ENCODE measurements around the gene GCNT2.

GCNT2 gene

DNA sequence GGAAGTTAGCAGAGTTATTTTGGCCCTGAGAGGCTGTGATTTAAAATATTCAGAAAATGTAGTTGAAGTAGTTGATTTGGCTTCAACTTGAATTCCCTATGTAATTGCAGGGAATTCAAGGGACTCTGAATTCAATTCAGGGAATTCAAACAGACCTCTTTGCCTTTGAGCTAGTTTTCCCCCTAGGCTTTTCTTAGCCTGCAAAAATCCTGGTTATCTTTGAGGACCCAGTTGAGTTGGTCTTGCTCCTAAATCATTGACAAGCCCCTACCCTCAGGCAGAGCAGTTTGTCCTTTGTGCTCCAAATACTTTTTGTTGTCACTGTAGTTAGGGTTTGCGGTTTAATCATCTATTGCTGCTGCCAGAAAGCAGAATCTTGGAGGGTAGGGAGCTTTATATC, 20.4 kb downstream of the GCNT2 start:
- TF ChIP-seq, protein P1, sequence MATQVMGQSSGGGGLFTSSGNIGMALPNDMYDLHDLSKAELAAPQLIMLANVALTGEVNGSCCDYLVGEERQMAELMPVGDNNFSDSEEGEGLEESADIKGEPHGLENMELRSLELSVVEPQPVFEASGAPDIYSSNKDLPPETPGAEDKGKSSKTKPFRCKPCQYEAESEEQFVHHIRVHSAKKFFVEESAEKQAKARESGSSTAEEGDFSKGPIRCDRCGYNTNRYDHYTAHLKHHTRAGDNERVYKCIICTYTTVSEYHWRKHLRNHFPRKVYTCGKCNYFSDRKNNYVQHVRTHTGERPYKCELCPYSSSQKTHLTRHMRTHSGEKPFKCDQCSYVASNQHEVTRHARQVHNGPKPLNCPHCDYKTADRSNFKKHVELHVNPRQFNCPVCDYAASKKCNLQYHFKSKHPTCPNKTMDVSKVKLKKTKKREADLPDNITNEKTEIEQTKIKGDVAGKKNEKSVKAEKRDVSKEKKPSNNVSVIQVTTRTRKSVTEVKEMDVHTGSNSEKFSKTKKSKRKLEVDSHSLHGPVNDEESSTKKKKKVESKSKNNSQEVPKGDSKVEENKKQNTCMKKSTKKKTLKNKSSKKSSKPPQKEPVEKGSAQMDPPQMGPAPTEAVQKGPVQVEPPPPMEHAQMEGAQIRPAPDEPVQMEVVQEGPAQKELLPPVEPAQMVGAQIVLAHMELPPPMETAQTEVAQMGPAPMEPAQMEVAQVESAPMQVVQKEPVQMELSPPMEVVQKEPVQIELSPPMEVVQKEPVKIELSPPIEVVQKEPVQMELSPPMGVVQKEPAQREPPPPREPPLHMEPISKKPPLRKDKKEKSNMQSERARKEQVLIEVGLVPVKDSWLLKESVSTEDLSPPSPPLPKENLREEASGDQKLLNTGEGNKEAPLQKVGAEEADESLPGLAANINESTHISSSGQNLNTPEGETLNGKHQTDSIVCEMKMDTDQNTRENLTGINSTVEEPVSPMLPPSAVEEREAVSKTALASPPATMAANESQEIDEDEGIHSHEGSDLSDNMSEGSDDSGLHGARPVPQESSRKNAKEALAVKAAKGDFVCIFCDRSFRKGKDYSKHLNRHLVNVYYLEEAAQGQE (IDR thresholded peaks at IDR 0.05; ENCODE audit: insufficient read depth in 1 of 2, low read depth in 2 of 2, low read length in 2 of 2) = no peak
- TF ChIP-seq TAF1 (IDR thresholded peaks at IDR 0.05; ENCODE audit: borderline replicate concordance, insufficient read depth, low read length) (no peak), FOXP2 (optimal IDR thresholded peaks at IDR 0.05; ENCODE audit: borderline replicate concordance, extremely low read depth, extremely low read length, insufficient read depth) (no peak), SIN3A (IDR thresholded peaks at IDR 0.05; ENCODE audit: borderline replicate concordance, insufficient read depth, low read length) (no peak), POLR2AphosphoS5 (IDR thresholded peaks at IDR 0.05; ENCODE audit: low read depth, low read length) (no peak)

DNA sequence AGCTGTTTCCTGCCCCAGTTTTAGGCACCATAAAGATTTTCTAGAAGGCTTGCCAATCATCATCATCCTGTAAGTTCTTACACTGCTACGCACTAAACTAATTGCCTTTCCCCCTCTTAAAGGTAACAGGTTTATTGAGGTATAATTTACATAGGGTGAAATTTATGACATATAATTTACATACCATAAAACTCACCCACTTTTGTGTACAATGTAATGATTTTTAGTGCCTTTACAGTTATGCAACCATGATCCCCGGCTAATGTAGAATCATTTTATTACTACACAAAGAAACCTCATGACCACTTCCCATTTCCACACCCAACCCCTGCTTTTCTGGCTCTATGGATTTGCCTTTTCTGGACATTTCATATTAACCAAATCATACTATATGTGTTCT, 21.1 kb downstream of the GCNT2 start:
- TF ChIP-seq, protein P1 (IDR thresholded peaks at IDR 0.05; ENCODE audit: insufficient read depth in 1 of 2, low read depth in 2 of 2, low read length in 2 of 2) = no peak
- no peak for TF ChIP-seq TAF1 (IDR thresholded peaks at IDR 0.05; ENCODE audit: borderline replicate concordance, insufficient read depth, low read length)
- TF ChIP-seq SIN3A (IDR thresholded peaks at IDR 0.05; ENCODE audit: borderline replicate concordance, insufficient read depth, low read length) = no peak
- TF ChIP-seq FOXP2 (optimal IDR thresholded peaks at IDR 0.05; ENCODE audit: borderline replicate concordance, extremely low read depth, extremely low read length, insufficient read depth) = no peak
- no peak for TF ChIP-seq POLR2AphosphoS5 (IDR thresholded peaks at IDR 0.05; ENCODE audit: low read depth, low read length)

DNA sequence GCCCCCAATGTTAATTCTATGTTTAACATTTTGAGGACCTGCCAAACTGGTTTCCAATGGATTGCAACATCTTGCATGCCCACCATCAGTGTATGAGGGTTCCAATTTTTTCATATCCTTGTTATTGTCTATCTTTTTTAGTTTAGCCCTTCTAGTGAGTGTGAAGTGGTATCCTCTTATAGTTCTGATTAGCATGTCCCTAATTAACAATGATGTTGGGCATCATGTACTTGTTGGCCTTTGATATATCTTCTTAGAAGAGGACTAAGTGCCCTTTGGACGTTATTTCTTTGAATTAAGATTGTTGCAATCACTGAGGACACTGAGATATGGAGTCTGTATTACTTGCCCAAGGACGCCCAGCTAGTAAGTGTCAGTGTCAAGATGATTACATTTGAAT, 22.3 kb downstream of the GCNT2 start:
- no peak for TF ChIP-seq FOXP2 (optimal IDR thresholded peaks at IDR 0.05; ENCODE audit: borderline replicate concordance, extremely low read depth, extremely low read length, insufficient read depth)
- TF ChIP-seq, protein P1 (IDR thresholded peaks at IDR 0.05; ENCODE audit: insufficient read depth in 1 of 2, low read depth in 2 of 2, low read length in 2 of 2) = no peak
- TF ChIP-seq TAF1 (IDR thresholded peaks at IDR 0.05; ENCODE audit: borderline replicate concordance, insufficient read depth, low read length) = no peak
- TF ChIP-seq SIN3A (IDR thresholded peaks at IDR 0.05; ENCODE audit: borderline replicate concordance, insufficient read depth, low read length) = no peak
- TF ChIP-seq POLR2AphosphoS5 (IDR thresholded peaks at IDR 0.05; ENCODE audit: low read depth, low read length) = no peak

DNA sequence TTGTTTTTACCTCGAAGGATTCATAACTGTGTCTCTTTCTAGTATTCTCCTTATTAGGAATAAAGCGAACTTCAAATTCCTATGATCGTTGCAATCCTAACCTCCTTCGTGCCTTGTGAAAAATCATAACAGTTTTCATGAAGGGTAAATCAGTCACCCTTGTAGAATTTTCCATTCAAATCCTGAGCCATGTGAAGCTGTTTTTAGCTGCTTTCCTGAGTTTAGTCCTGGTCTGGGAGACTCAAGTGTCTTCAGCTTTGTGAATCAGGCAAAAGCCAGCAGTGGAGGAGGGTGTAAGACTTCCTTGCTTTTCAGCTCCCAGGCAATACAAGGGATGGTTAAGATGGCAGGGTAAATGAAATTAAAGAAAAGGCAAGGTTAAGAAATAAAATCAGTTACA, 24.3 kb downstream of the GCNT2 start:
- no peak for TF ChIP-seq FOXP2 (optimal IDR thresholded peaks at IDR 0.05; ENCODE audit: borderline replicate concordance, extremely low read depth, extremely low read length, insufficient read depth)
- TF ChIP-seq SIN3A (IDR thresholded peaks at IDR 0.05; ENCODE audit: borderline replicate concordance, insufficient read depth, low read length) = no peak
- TF ChIP-seq TAF1 (IDR thresholded peaks at IDR 0.05; ENCODE audit: borderline replicate concordance, insufficient read depth, low read length) = no peak
- TF ChIP-seq, protein P1 (IDR thresholded peaks at IDR 0.05; ENCODE audit: insufficient read depth in 1 of 2, low read depth in 2 of 2, low read length in 2 of 2) = no peak
- TF ChIP-seq POLR2AphosphoS5 (IDR thresholded peaks at IDR 0.05; ENCODE audit: low read depth, low read length) = no peak

DNA sequence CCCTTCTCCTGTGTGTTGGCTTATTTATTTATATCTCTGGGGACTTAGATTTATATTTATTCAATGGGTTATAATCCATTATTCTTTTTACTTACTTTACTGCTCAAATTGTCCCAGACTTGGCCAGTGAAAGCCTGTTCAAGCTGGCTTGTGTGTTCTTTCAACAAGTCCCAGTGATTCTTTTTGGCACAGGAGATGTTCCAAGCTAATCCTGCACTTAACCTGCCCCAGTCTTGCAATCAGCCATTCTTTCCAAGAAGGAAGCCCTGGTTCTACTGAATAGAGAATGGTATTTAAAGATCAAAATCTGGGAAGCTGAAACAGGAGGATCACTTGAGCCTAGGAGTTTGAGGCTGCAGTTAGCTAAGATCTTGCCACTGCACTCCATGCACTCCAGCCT, 26.7 kb downstream of the GCNT2 start:
- TF ChIP-seq, protein P1 (IDR thresholded peaks at IDR 0.05; ENCODE audit: insufficient read depth in 1 of 2, low read depth in 2 of 2, low read length in 2 of 2) = no peak
- TF ChIP-seq TAF1 (IDR thresholded peaks at IDR 0.05; ENCODE audit: borderline replicate concordance, insufficient read depth, low read length) (no peak), SIN3A (IDR thresholded peaks at IDR 0.05; ENCODE audit: borderline replicate concordance, insufficient read depth, low read length) (no peak), FOXP2 (optimal IDR thresholded peaks at IDR 0.05; ENCODE audit: borderline replicate concordance, extremely low read depth, extremely low read length, insufficient read depth) (no peak), POLR2AphosphoS5 (IDR thresholded peaks at IDR 0.05; ENCODE audit: low read depth, low read length) (no peak)
